ENCODE measurements around the gene LRP3.

The LRP3 gene

GRCh38 chr19:33241091-33241529, 47.0 kb downstream of the LRP3 start:
- DNase-seq, result no peak

DNA sequence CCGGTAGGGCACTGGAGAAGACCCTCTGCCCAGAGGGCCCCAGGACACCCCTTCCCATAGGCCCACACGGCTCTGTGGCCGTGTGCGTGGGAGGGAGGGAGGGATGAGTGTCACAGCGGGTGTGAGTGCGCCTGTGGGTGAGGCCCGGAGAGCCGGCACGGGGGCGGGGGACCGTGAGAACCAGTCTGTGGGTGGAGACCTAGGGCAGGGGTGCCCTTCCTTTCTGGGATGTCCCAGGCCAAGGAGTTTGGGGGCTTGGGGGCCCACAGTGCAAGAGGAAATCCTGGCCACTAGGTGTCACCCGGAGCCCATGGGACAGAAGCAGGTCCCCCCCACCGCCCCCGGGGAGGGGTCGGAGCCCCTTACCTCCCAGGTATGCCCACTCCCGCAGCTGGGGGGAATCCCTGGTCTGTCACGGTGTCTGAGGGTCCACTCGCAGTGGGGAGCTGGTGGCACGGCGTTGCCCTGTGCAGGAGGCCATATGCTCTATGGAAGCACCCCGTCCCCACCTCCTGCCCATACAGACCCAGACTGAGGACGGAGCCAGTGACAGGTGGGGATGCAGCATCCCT, 47.5 kb downstream of the LRP3 start:
- no peak for DNase-seq

DNA sequence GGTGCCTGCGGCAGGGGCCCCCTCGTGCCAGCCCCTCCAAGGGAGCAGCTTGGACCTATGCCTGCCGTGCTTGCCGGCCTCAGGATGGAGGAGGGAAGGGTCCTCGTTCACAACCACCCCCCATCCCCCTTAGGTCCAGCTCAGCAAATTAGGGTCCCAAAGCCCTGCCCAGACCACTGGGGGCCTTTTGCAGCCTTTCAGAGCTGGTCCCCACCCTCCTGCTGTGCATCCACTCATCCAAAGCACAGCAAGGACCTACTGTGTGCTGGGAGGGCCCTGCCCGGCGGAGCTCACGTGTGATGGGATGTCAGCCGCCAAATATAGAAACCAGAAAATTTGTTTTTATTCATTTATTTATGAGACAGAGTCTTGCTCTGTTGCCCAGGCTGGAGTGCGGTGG, 48.0 kb downstream of the LRP3 start:
- no peak for DNase-seq

DNA sequence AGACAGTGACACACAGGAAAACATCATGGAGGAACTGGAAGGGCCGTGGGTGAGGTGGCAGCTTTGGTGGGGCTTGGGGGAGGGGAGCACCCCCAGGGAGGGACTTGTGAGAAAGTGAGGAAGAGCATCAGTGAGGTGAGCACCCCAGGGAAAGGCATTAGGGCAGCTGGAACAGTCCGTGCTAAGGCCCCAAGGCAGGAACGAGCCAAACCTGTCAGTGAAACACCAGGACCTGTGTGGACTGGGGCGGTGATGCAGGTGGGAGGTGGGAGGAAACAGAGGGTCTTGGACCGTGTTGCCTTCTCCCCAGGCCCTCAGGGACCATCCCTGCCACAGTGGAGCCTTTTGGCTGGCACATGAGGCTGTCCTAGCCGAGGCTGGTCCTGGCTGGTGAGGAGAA, 48.8 kb downstream of the LRP3 start:
- no peak for DNase-seq

DNA sequence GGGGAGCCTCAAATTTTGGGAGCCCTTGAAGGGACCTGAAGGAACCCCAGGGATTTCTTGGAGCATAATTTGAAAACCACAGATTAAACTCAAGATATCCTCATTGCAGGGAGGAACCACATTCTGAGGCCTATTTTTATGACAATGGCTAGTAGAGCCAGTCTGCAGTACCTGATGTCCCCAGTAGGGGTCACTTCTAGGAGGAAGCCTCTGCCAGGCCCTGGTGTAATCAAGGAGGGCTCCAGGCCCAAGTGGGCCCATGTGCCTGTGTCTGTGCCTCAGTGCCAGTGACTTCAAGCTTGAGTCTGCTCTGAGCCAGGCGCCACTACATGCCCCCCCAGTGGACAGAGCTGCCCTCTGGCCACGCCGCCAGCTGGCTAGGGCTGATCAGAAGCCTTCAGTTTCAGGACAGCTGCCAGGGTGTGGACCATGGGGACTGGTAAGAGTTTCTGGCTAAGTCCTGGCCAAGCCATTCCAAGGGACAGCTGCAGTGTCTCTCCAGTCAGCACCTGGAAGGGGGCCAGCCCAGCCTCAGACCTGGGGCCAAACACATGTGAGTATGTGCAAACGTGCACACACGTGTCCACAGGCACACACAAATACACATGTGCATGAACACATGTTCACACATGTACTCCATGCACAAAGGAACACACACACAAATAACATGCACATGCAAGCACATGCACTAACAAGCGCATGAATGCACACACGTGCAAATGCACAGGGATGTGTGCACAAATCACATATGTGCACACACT, 52.0 kb downstream of the LRP3 start:
- DNase-seq, result no peak

GRCh38 chr19:33246709-33247440, 52.7 kb downstream of the LRP3 start:
- no peak for DNase-seq

GRCh38 chr19:33247441-33247819, 53.3 kb downstream of the LRP3 start:
- no peak for DNase-seq

GRCh38 chr19:33248104-33248503, 54.0 kb downstream of the LRP3 start:
- no peak for DNase-seq

- no peak for DNase-seq
These were observed 54.4 kb downstream of the LRP3 start for GRCh38 chr19:33248553-33248953.

DNA sequence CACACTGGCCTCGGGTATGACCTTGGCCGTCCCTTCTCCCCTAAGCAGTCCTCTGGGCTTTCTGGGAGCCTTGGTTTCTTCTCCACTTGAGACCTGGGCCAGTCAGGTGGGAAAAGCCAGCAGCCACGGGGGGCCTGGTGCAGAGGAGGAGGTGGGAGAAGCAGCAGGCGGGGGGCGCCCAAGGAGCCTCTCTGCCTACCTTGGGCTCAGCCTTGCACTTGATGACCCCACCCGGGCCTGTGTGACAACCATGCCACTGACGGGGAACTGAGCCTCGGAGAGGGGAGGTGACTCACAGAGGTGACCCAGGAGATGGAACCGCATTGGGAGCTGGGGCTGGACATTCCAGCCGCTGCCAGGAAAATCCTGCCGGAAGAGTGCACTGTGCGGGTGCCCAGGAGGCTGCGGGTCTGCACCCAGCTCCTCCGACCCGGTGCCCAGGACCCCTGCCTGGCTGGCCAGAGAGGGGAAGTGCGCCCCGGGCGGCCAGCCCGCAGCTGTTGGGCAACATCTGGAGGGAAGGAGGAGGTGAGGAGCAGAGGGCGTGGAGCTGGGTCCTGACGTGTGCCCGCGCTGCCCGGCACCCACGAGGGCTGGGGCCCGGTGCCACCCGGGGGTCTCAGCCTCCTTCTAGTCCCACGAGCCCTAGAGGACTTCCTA, 55.0 kb downstream of the LRP3 start:
- no peak for DNase-seq

GRCh38 chr19:33249740-33250366, 55.7 kb downstream of the LRP3 start:
- no peak for DNase-seq

GRCh38 chr19:33250500-33250899, 56.4 kb downstream of the LRP3 start:
- DNase-seq, result no peak

GRCh38 chr19:33251076-33251475, 56.9 kb downstream of the LRP3 start:
- no peak for DNase-seq

DNA sequence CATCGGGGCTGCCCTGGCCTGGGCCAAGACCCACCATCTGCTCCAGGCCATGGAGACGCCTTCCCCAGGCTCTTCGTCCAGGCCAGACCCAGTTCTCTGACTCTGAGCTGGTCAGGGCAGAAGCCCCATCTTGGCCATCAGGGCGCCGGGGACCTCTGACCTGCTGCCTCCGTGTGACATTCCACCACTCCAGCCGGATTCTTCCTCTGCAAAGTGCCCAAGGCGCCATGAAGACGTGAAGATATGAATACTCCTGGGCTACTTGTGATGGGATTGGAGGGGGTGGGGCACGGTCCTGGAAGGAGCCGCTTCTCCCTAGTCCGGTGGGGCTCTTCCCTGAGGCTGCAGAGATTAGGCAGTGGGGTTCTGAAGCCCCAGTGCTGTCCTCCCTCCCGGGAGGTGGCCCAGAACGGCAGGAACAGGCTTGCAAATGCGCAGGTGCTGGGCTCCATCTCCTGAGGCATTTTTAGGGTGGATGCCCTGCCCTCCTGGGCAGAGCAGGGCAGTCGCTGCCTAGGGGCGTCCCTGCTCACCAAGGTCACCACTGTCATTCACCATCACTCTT, 57.5 kb downstream of the LRP3 start:
- DNase-seq, result no peak

DNA sequence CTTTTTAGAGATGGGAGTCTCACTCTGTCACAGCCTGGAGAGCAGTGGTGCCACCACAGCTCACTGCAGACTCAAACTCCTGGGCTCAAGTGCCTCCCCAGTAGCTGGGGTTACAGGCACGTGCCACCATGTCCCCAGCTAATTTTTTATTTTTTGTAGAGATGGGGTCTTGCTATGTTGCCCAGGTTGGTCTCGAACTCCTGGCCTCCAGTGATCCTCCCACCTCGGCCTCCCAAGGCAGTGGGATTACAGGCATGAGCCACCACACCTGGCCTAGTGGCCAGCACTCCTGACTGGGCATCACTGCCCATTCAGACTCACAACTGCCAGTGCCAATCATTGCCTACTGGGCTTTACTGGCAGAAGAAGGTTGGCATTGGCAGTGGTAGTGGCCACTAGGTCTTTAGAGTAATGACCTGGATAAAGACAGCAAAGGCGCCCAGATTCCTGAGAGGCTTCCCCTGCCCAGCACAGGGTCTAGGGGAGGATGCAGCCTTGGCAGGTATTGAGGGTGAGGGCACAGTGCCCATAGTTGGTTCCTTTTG, 58.4 kb downstream of the LRP3 start:
- DNase-seq, result no peak

- DNase-seq, result no peak
These were observed 58.8 kb downstream of the LRP3 start for GRCh38 chr19:33252971-33253370.

GRCh38 chr19:33254245-33254824, 60.2 kb downstream of the LRP3 start:
- DNase-seq, result no peak

DNA sequence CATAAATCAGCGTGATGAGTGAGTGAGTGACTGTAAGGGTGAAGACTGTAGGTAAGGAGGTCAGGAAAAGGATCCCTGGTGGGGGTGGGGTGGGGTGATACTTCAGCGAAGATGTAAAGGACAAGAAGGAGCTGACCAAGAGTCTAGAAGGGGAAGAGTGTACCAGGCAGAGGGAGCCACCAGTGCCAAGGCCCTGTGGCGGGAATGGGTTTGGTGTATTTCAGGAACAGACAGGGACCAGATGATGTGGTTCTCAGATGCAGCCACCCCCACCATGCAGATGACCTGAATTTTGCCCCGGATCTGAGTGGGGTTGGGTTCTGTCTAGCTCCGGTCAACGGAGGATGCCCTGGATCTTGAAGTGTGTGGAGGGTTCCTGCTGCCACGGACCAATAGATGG, 61.7 kb downstream of the LRP3 start:
- DNase-seq, result no peak

- DNase-seq, result no peak
These were observed 62.1 kb downstream of the LRP3 start for GRCh38 chr19:33256261-33256660.

DNA sequence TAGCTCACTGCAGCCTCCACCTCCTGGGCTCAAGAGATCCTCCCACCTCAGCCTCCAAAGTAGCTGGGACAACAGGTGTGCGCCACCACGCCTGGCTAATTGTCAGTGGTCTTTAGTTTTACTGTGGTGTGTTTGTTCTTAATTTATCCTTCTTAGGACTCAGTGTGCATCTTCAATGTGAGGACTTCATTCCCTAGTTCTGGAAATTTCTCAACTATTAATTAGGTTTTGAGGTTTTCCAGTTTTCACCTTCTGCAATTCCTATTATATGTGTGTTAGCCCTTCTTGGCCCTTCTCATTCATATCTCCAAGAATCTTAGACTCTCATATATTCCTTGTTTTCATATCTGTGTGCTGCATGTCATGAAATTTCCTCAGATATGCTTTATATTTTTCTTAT, 63.7 kb downstream of the LRP3 start:
- DNase-seq, result no peak

Measured in NCI-H1105 (cell line).